HepG2 (cell line): ENCODE results near the gene ZNF530. TPM values are rescaled to one million over a fixed set of nuclear protein-coding genes. Genes with fewer than 3 reads are reported as not detected.

ENCODE experiments used
- ATAC-seq: fragments of 200-7000 bp; cut with Tn5 transposase; 3 replicates; pipeline ENCODE4 v1.9.1; 2020; ENCODE audit warnings: mild to moderate bottlenecking, moderate library complexity
- BruUV-seq: library from RNA; stranded (reverse); fragments of 400-500 nt; replicated peaks from 2 replicates; lab custom pipeline; 2021; lab: Mats Ljungman, UMichigan
- CTCF ChIA-PET: fragments of 300-600 bp; formaldehyde crosslinking; extraction: SDS; loops from one replicate; lab custom pipeline; 2021; ENCODE audit warnings: low total read pairs, inconsistent platforms, low intra/inter-chr PET ratio; lab: Yijun Ruan, JAX
- POLR2A ChIA-PET: fragments of 350-600 bp; sonication (Branson Sonifier 250); formaldehyde crosslinking; loops from one replicate; lab custom pipeline; 2020; ENCODE audit warnings: antibody characterized with exemption, inconsistent platforms; lab: Yijun Ruan, JAX
- DNase-seq: peaks from one replicate; pipeline ENCODE4 v3.0.0-alpha.2; 2015; ENCODE audit warnings: low spot score
- FAIRE-seq: peaks from 3 replicates; lab custom pipeline; 2011; peaks lifted over from hg19 to GRCh38; lab: Jason Lieb, UNC
- H2AFZ ChIP-seq: one replicate; pipeline ENCODE4 v1.6.1; 2011; ENCODE audit warnings: low read length, inconsistent platforms
- H3K27ac ChIP-seq: fragments of 300-600 bp; 3 replicates; pipeline ENCODE4 v1.8.0; 2011; ENCODE audit warnings: mixed run types, mild to moderate bottlenecking, mixed read lengths, low read length, inconsistent platforms; ENCODE audit not compliant: insufficient read depth; ENCODE audit errors: extremely low read length
- H3K27me3 ChIP-seq, 2 experiments: fragments of 200-600 bp in 1 of 2; 2 replicates in 1 of 2; 3 replicates in 1 of 2; pipeline versions ENCODE4 v1.6.0 to v1.8.0; 2011; ENCODE audit warnings: low read length in 2 of 2, mild to moderate bottlenecking in 2 of 2, moderate library complexity in 2 of 2, inconsistent platforms in 1 of 2; ENCODE audit not compliant: insufficient read depth in 2 of 2, control insufficient read depth in 1 of 2
- H3K36me3 ChIP-seq, 2 experiments: fragments of 200-600 bp in 1 of 2; replicated peaks in 1 of 2; 2 replicates in 1 of 2; 3 replicates in 1 of 2; pipeline versions ENCODE4 v1.5.1 to v1.8.0; 2011; ENCODE audit warnings: low read length in 2 of 2, inconsistent platforms in 1 of 2; ENCODE audit not compliant: insufficient read depth in 2 of 2, control insufficient read depth in 1 of 2
- H3K4me1 ChIP-seq: 2 replicates; pipeline ENCODE4 v1.5.1; 2012; ENCODE audit warnings: low read length, inconsistent platforms; ENCODE audit not compliant: insufficient read depth
- H3K4me2 ChIP-seq: 2 replicates; pipeline ENCODE4 v1.6.0; 2011; ENCODE audit warnings: low read depth, low read length, inconsistent platforms
- H3K4me3 ChIP-seq, 3 experiments: fragments of 200-600 bp in 1 of 3; sonication (generic), shearing (Covaris generic) in 1 of 3; replicated peaks in 1 of 3; 2 replicates each; pipeline ENCODE4 v1.5.1; 2011 to 2016; ENCODE audit warnings: low read length in 3 of 3, inconsistent platforms in 2 of 3, low read depth in 2 of 3, mild to moderate bottlenecking in 2 of 3, control low read depth in 1 of 3, mixed read lengths in 1 of 3; ENCODE audit not compliant: insufficient read depth in 1 of 3
- H3K79me2 ChIP-seq: one replicate; pipeline ENCODE4 v1.6.1; 2011; ENCODE audit warnings: low read length, inconsistent platforms; ENCODE audit not compliant: insufficient read depth
- H3K9ac ChIP-seq: 2 replicates; pipeline ENCODE4 v1.6.0; 2011; ENCODE audit warnings: mild to moderate bottlenecking, low read depth, low read length, inconsistent platforms; ENCODE audit not compliant: insufficient read depth
- H3K9me3 ChIP-seq: 2 replicates; pipeline ENCODE4 v1.5.1; 2012; ENCODE audit warnings: mild to moderate bottlenecking, low read length
- H4K20me1 ChIP-seq: 2 replicates; pipeline ENCODE4 v1.6.0; 2011; ENCODE audit warnings: inconsistent platforms, mild to moderate bottlenecking, low read length, moderate library complexity; ENCODE audit not compliant: insufficient read depth
- CBX5 ChIP-seq: sonication (generic); formaldehyde crosslinking; IDR thresholded peaks from 2 replicates; pipeline ENCODE4 v1.4.0; 2020; ENCODE audit warnings: missing genetic modification reagents, borderline replicate concordance
- CHD2 ChIP-seq: IDR thresholded peaks from 2 replicates; pipeline ENCODE4 v1.6.1; 2011; ENCODE audit warnings: low read depth, low read length, improper control_type of control experiment
- KMT2A ChIP-seq: sonication (generic); formaldehyde crosslinking; IDR thresholded peaks from 2 replicates; pipeline ENCODE4 v1.4.0; 2020; ENCODE audit warnings: missing genetic modification reagents
- TOPORS ChIP-seq: sonication (generic); formaldehyde crosslinking; IDR thresholded peaks from 2 replicates; pipeline ENCODE4 v1.8.0; 2023; ENCODE audit warnings: mild to moderate bottlenecking, missing genetic modification reagents
- ZFP36 ChIP-seq: fragments of 150-350 bp; IDR thresholded peaks from 2 replicates; pipeline ENCODE4 v1.6.1; 2018; ENCODE audit warnings: borderline replicate concordance, low read length, low read depth; ENCODE audit not compliant: partially characterized antibody
- ZFP36L1 ChIP-seq: sonication (generic); formaldehyde crosslinking; IDR thresholded peaks from 2 replicates; pipeline ENCODE4 v1.8.0; 2022; ENCODE audit warnings: mild to moderate bottlenecking, missing genetic modification reagents, moderate library complexity
- ZMYM2 ChIP-seq: sonication (generic); formaldehyde crosslinking; IDR thresholded peaks from 2 replicates; pipeline ENCODE4 v1.8.0; 2022; ENCODE audit warnings: mild to moderate bottlenecking, missing genetic modification reagents
- ZNF616 ChIP-seq: sonication (generic); formaldehyde crosslinking; IDR thresholded peaks from 2 replicates; pipeline ENCODE4 v1.5.0; 2020; ENCODE audit warnings: low read depth, mild to moderate bottlenecking, missing genetic modification reagents
- ZNF644 ChIP-seq: IDR thresholded peaks from 2 replicates; pipeline ENCODE4 v1.6.1; 2016; ENCODE audit warnings: low read depth
- WGBS: methylation state at CpG from one replicate; pipeline ENCODE4 v1.1.6; 2017; ENCODE audit warnings: low lambda C conversion rate; 5-methylcytosine and 5-hydroxymethylcytosine counted together
- in situ Hi-C: cut with HindIII; loops from 2 replicates; pipeline ENCODE4 v1.10.0; 2017; ENCODE audit warnings: low pct_unique_long_range_greater_than_20kb; ENCODE audit not compliant: extremely low pct_ligation_motif_present
- intact Hi-C: fragments of 100-400 bp; cut with micrococcal nuclease; formaldehyde crosslinking; loops from one replicate; pipeline ENCODE4 v1.10.0; 2022; ENCODE audit not compliant: unreplicated experiment
- polyA plus RNA-seq, 8 experiments: library from polyadenylated mRNA; depleted of rRNA in 3 of 8; stranded (reverse) in 7 of 8; unstranded in 1 of 8; fragments of >200 nt; fragmentation: Illumina TruSeq in 4 of 8; extraction: Trizol in 4 of 8; gene quantifications; 2 replicates each; pipeline versions ENCODE4 v1.2.1 to v1.2.3, GENCODE V29; 2011 to 2016; ENCODE audit warnings: low read depth in 4 of 8, missing spikeins in 1 of 8, mixed read lengths in 1 of 8; ENCODE audit not compliant: insufficient read depth in 1 of 8
- total RNA-seq, 5 experiments: library from RNA; depleted of rRNA; stranded (reverse); fragments of >200 nt; fragmentation: Illumina TruSeq; extraction: Trizol; gene quantifications; 2 replicates each; pipeline ENCODE4 v1.2.3, GENCODE V29; 2016; ENCODE audit warnings: low read depth in 1 of 5
- TF ChIP-seq, protein P1 (sequence below): sonication (generic); formaldehyde crosslinking; IDR thresholded peaks from 2 replicates; pipeline ENCODE4 v1.5.0; 2020; ENCODE audit warnings: missing genetic modification reagents
- TF ChIP-seq, protein P2 (sequence below): sonication (generic); formaldehyde crosslinking; IDR thresholded peaks from 2 replicates; pipeline ENCODE4 v1.5.1; 2020; ENCODE audit warnings: mild to moderate bottlenecking, missing genetic modification reagents

The ZNF530 gene
- total and polyA plus RNA-seq, 2 of the 13 experiments (the other 11 are each of a cell fraction or from before 2014, with no cell fraction given) = 1.1 to 7.8 TPM

DNA sequence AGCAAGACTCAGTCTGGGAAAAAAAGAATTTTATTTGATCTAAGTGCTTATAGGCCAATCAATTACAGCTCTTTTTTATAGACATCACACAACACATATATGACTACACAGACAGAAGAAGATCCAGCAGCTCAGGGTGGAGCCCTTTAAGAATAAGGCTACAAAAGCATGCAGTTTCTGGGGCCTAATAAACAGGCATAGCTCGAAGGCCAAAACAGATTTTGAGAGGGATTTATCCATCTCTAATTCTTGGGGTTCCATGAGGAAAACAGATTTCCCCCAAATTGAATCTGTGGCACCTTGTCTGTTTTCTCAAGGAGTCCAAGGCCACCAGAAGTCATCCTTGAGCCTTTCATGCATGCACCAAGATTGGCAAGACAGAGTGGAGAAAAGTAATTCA, 36.1 kb upstream of the ZNF530 start:
- DNase-seq = no peak
- ChIA-PET POLR2A (no interaction called here), CTCF (no interaction called here)
- H3K4me2 ChIP-seq = no peak overlapping the region
- 0% methylated on average over 1 of the region's 1 CpG for WGBS
- H3K9me3 ChIP-seq = peaks cover 82% of the 10 kb centered on the region
- H3K4me1 ChIP-seq = peaks cover 3% of the 10 kb centered on the region
- no peaks in the 10 kb centered on the region; a peak in 1 of 5 replicates for H3K27me3 ChIP-seq
- BruUV-seq = no TSS peak
- no peak for FAIRE-seq
- peaks cover 6% of the 10 kb centered on the region for H3K79me2 ChIP-seq
- H4K20me1 ChIP-seq = no peaks in the 10 kb centered on the region
- H3K36me3 ChIP-seq = no peaks in the 10 kb centered on the region
- intact Hi-C loops = no loop called here
- H3K27ac ChIP-seq = no peak overlapping the region
- TF ChIP-seq, protein P1, sequence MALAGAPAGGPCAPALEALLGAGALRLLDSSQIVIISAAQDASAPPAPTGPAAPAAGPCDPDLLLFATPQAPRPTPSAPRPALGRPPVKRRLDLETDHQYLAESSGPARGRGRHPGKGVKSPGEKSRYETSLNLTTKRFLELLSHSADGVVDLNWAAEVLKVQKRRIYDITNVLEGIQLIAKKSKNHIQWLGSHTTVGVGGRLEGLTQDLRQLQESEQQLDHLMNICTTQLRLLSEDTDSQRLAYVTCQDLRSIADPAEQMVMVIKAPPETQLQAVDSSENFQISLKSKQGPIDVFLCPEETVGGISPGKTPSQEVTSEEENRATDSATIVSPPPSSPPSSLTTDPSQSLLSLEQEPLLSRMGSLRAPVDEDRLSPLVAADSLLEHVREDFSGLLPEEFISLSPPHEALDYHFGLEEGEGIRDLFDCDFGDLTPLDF = no peak
- TF ChIP-seq ZNF644 (CRISPR knock-in tag) = no peak
- no peak for TF ChIP-seq KMT2A (CRISPR knock-in tag)
- peak; percentile 25 for TF ChIP-seq ZFP36
- no peak for TF ChIP-seq ZFP36L1 (CRISPR knock-in tag)
- in situ Hi-C loops = no loop called here
- no peak overlapping the region for H2AFZ ChIP-seq
- no peak overlapping the region for H3K9ac ChIP-seq
- ATAC-seq = no peak
- H3K4me3 ChIP-seq = no peak overlapping the region

DNA sequence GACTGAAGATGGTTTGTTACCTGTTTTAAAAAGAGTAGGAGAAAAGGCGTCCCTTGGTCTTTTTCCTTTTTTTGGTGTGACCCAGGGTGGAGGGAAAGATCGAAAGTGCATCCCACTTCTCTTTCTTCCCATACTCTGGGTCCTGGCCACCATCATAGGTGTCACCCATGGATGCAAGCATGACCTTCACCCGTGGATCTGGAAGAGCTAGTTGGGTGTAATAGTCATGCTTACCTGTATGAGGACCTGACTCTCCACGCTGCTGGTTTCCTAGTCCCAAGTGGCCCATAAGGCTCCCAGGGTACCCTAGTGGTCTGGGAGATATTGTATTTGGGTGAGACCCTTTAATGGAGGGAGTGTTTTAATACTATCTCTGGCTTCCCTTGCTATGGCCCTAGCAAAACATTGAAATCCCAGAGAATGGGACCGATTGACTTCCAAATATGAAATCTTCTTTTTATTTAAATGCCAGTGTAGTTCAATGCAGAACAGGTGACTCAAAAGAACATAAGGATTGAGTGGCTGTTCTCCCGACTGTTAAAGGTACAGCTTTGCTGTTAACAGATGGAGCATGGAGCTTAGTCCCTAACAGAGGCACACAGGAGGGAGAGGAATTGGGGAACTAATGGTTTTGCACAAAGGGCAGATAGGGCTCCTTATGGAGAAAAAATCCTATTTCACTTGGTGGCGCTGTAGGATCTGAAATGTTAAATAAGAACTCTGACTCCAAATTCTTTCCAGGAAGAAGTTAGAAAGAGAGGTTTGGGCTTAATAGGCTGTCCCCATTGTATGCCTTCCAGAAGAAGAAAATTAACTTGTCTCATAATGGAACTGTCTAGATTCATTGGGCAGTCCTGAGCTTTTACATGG, 33.1 kb upstream of the ZNF530 start:
- Histone ChIP-seq H3K36me3 (no peaks in the 10 kb centered on the region), H4K20me1 (no peaks in the 10 kb centered on the region), H3K9ac (no peak overlapping the region), H3K27ac (no peak overlapping the region), H3K79me2 (no peaks in the 10 kb centered on the region), H2AFZ (no peak overlapping the region), H3K4me3 (no peak overlapping the region), H3K4me1 (no peaks in the 10 kb centered on the region), H3K4me2 (no peak overlapping the region), H3K27me3 (no peaks in the 10 kb centered on the region), H3K9me3 (peaks cover 99% of the 10 kb centered on the region)
- intact Hi-C loops (no loop called here), in situ Hi-C loops (no loop called here)
- CTCF ChIA-PET = no interaction called here
- DNase-seq (no peak), FAIRE-seq (no peak), ATAC-seq (no peak)
- POLR2A ChIA-PET = no interaction called here
- no TSS peak for BruUV-seq
- 10% methylated on average over 7 of the region's 7 CpGs for WGBS
- peak; percentile 95 for TF ChIP-seq CBX5 (CRISPR knock-in tag)
- TF ChIP-seq ZNF616 (CRISPR knock-in tag) = peak; percentile 100
- no peak for TF ChIP-seq CHD2
- 0 out of 2 replicates have a peak, but pooled peaks have one; percentile 26 for TF ChIP-seq ZMYM2 (CRISPR knock-in tag)
- peak; percentile 85 for TF ChIP-seq TOPORS
- TF ChIP-seq, protein P2, sequence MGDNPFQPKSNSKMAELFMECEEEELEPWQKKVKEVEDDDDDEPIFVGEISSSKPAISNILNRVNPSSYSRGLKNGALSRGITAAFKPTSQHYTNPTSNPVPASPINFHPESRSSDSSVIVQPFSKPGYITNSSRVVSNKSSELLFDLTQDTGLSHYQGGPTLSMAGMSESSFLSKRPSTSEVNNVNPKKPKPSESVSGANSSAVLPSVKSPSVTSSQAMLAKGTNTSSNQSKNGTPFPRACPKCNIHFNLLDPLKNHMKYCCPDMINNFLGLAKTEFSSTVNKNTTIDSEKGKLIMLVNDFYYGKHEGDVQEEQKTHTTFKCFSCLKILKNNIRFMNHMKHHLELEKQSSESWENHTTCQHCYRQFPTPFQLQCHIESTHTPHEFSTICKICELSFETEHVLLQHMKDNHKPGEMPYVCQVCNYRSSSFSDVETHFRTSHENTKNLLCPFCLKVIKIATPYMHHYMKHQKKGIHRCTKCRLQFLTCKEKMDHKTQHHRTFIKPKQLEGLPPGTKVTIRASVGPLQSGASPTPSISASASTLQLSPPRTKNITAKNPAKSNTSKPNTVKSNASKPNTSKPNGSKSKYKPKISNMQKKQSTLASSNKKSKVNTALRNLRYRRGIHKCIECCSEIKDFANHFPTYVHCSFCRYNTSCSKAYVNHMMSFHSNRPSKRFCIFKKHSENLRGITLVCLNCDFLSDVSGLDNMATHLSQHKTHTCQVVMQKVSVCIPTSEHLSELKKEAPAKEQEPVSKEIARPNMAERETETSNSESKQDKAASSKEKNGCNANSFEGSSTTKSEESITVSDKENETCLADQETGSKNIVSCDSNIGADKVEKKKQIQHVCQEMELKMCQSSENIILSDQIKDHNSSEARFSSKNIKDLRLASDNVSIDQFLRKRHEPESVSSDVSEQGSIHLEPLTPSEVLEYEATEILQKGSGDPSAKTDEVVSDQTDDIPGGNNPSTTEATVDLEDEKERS = peak; percentile 99
